Measurements from ENCODE around the gene OGDHL. TPM values are rescaled to one million over a fixed set of nuclear protein-coding genes. Genes with fewer than 3 reads are reported as not detected.

The OGDHL gene
- total and polyA plus RNA-seq, 7 experiments from 2014 or later: not detected

DNA sequence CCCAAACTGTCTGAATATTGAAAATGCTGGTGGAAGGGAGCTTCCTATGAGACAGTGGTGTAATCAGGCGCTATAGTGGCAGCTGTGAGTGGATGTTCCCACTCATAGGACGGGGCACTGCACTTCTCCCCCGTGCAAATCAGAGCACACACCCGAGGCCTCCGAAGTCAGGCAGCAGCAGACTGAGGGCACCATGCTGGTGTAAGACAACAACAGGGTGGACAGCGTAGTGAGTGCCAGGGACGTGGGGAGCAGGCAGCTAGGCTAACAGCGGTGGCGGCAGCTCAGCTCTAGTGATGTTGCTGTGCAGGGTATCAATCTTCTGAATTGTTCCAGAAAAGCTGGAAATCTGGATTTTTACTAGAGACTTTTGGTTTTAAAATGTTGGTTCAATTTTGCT lies 63.4 kb downstream of the OGDHL start:
- POLR2A ChIA-PET: no interaction called here
- Histone ChIP-seq H3K27me3 (ENCODE audit: control insufficient read depth in 2 of 2, insufficient read depth in 2 of 2, low read length in 2 of 2) (no peaks in the 10 kb centered on the region), H3K36me3 (ENCODE audit: control insufficient read depth in 2 of 3, insufficient read depth in 3 of 3, low read length in 3 of 3) (no peaks in the 10 kb centered on the region), H3K4me1 (ENCODE audit: control insufficient read depth in 2 of 2, insufficient read depth in 2 of 2, low read length in 2 of 2) (no peaks in the 10 kb centered on the region), H3K27ac (ENCODE audit: low read depth, low read length) (no peak overlapping the region), H3K4me3 (ENCODE audit: low read length) (no peak overlapping the region), H3K9me3 (ENCODE audit: control insufficient read depth in 2 of 3, low read length in 3 of 3) (no peaks in the 10 kb centered on the region)
- no peak overlapping the region for H3K4me3 Mint-ChIP-seq
- DNase-seq (no peak), ATAC-seq (no peak)
- CTCF ChIA-PET: no interaction called here
- H3K27ac Mint-ChIP-seq: no peak overlapping the region
- no peaks in the 10 kb centered on the region for H3K36me3 Mint-ChIP-seq
- peaks cover 0 to 49% (median 19%) of the 10 kb centered on the region in 5 donors for H3K27me3 Mint-ChIP-seq
- peaks cover 0 to 5% (median under 1%) of the 10 kb centered on the region in 11 donors for H3K9me3 Mint-ChIP-seq
- no peaks in the 10 kb centered on the region for H3K4me1 Mint-ChIP-seq
- intact Hi-C loops (cut with micrococcal nuclease): no loop called here

DNA sequence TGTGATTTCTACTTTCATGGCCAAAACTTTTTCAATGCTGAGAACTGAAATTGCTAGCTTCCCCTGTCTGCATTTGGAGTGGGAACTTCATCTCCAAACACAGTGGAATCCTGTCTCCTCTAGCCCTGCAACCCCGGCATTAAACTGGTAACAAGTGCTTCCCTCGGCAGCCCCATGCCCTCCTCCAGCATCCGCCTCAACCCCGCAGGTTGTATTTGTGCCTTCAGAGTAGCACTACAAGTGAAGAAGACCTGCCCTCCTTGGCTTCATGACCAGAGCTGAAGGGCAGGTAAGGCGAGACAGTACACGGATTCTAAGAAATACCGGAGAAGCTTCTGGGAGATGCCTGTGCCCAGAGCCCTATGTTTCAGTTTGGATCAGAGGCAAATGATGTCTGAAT lies 65.8 kb downstream of the OGDHL start:
- ChIA-PET CTCF (no interaction called here), POLR2A (no interaction called here)
- peaks cover 14 to 50% (median 34%) of the 10 kb centered on the region in 5 donors for H3K27me3 Mint-ChIP-seq
- Histone ChIP-seq H3K36me3 (ENCODE audit: control insufficient read depth in 2 of 3, insufficient read depth in 3 of 3, low read length in 3 of 3) (no peaks in the 10 kb centered on the region), H3K27ac (ENCODE audit: low read depth, low read length) (no peak overlapping the region), H3K27me3 (ENCODE audit: control insufficient read depth in 2 of 2, insufficient read depth in 2 of 2, low read length in 2 of 2) (no peaks in the 10 kb centered on the region), H3K4me1 (ENCODE audit: control insufficient read depth in 2 of 2, insufficient read depth in 2 of 2, low read length in 2 of 2) (no peaks in the 10 kb centered on the region), H3K4me3 (ENCODE audit: low read length) (no peak overlapping the region), H3K9me3 (ENCODE audit: control insufficient read depth in 2 of 3, low read length in 3 of 3) (no peaks in the 10 kb centered on the region)
- no peaks in the 10 kb centered on the region for H3K4me1 Mint-ChIP-seq
- H3K27ac Mint-ChIP-seq: no peak overlapping the region
- H3K9me3 Mint-ChIP-seq: peaks cover 0 to 12% (median 0%) of the 10 kb centered on the region in 11 donors
- intact Hi-C loops (cut with micrococcal nuclease): no loop called here
- ATAC-seq (no peak), DNase-seq (no peak)
- no peaks in the 10 kb centered on the region for H3K36me3 Mint-ChIP-seq
- H3K4me3 Mint-ChIP-seq: no peak overlapping the region

- POLR2A ChIA-PET: no interaction called here
- H3K36me3 ChIP-seq (ENCODE audit: control insufficient read depth in 2 of 3, insufficient read depth in 3 of 3, low read length in 3 of 3): no peaks in the 10 kb centered on the region
- ATAC-seq (no peak), DNase-seq (no peak)
- peaks cover 0 to 4% (median 0%) of the 10 kb centered on the region in 7 donors for H3K4me1 Mint-ChIP-seq
- H3K4me3 Mint-ChIP-seq: no peak overlapping the region
- intact Hi-C loops (cut with micrococcal nuclease): no loop called here
- no peaks in the 10 kb centered on the region for H3K4me1 ChIP-seq (ENCODE audit: control insufficient read depth in 2 of 2, insufficient read depth in 2 of 2, low read length in 2 of 2)
- no peaks in the 10 kb centered on the region for H3K9me3 ChIP-seq (ENCODE audit: control insufficient read depth in 2 of 3, low read length in 3 of 3)
- H3K9me3 Mint-ChIP-seq: peaks cover 0 to 18% (median 1%) of the 10 kb centered on the region in 11 donors
- peaks cover 32 to 62% (median 50%) of the 10 kb centered on the region in 5 donors for H3K27me3 Mint-ChIP-seq
- H3K4me3 ChIP-seq (ENCODE audit: low read length): no peak overlapping the region
- H3K27ac Mint-ChIP-seq: no peak overlapping the region
- H3K27me3 ChIP-seq (ENCODE audit: control insufficient read depth in 2 of 2, insufficient read depth in 2 of 2, low read length in 2 of 2): no peaks in the 10 kb centered on the region
- H3K27ac ChIP-seq (ENCODE audit: low read depth, low read length): no peak overlapping the region
- CTCF ChIA-PET: no interaction called here
- H3K36me3 Mint-ChIP-seq: peaks cover 0 to 1% (median 0%) of the 10 kb centered on the region in 5 donors
Measured at GRCh38 chr10:49694466-49694865, 67.7 kb downstream of the OGDHL start.

DNA sequence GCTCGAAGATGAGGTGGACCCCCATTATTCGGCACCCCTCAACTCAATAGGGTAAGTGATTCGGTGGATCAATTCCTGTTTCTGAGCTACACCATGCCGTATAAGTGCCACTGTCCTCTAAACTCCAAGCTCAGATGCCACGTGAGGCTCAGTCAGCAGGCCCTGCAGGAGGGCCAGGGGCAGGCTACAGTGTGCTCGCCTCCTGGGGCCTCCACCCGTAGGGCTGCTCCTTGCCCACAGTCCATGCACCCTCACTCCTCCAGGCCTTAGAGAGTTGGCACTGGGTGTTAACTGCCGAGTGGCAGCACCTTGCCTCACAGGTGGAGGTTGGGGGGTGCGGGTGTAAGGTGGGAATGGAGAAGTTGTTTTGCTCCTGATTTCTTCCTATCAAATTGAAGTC lies 70.5 kb downstream of the OGDHL start:
- no peak overlapping the region for H3K27ac Mint-ChIP-seq
- no peak overlapping the region for H3K4me3 Mint-ChIP-seq
- Histone ChIP-seq H3K36me3 (ENCODE audit: control insufficient read depth in 2 of 3, insufficient read depth in 3 of 3, low read length in 3 of 3) (no peaks in the 10 kb centered on the region), H3K4me1 (ENCODE audit: control insufficient read depth in 2 of 2, insufficient read depth in 2 of 2, low read length in 2 of 2) (no peaks in the 10 kb centered on the region), H3K4me3 (ENCODE audit: low read length) (no peak overlapping the region), H3K9me3 (ENCODE audit: control insufficient read depth in 2 of 3, low read length in 3 of 3) (peaks cover 0 to 6% (median 0%) of the 10 kb centered on the region in 3 experiments), H3K27ac (ENCODE audit: low read depth, low read length) (no peak overlapping the region), H3K27me3 (ENCODE audit: control insufficient read depth in 2 of 2, insufficient read depth in 2 of 2, low read length in 2 of 2) (no peaks in the 10 kb centered on the region)
- H3K9me3 Mint-ChIP-seq: peaks cover 0 to 39% (median 11%) of the 10 kb centered on the region in 11 donors
- ATAC-seq (no peak), DNase-seq (no peak)
- peaks cover 0 to 10% (median 0%) of the 10 kb centered on the region in 5 donors for H3K36me3 Mint-ChIP-seq
- ChIA-PET CTCF (no interaction called here), POLR2A (no interaction called here)
- peaks cover 0 to 4% (median 0%) of the 10 kb centered on the region in 7 donors for H3K4me1 Mint-ChIP-seq
- intact Hi-C loops (cut with micrococcal nuclease): no loop called here
- H3K27me3 Mint-ChIP-seq: peaks cover 55 to 76% (median 70%) of the 10 kb centered on the region in 5 donors

GRCh38 chr10:49690698-49691356 lies 71.3 kb downstream of the OGDHL start:
- no peak for DNase-seq
- H3K9me3 ChIP-seq (ENCODE audit: control insufficient read depth in 2 of 3, low read length in 3 of 3): peaks cover 0 to 6% (median 0%) of the 10 kb centered on the region in 3 experiments
- Mint-ChIP-seq H3K27me3 (peaks cover 55 to 76% (median 71%) of the 10 kb centered on the region in 5 donors), H3K9me3 (peaks cover 0 to 46% (median 11%) of the 10 kb centered on the region in 11 donors), H3K4me1 (peaks cover 0 to 4% (median 0%) of the 10 kb centered on the region in 7 donors), H3K36me3 (peaks cover 0 to 10% (median 0%) of the 10 kb centered on the region in 5 donors), H3K27ac (no peak overlapping the region), H3K4me3 (no peak overlapping the region)
- ChIA-PET POLR2A (no interaction called here), CTCF (no interaction called here)
- no peak for ATAC-seq
- no peaks in the 10 kb centered on the region for H3K4me1 ChIP-seq (ENCODE audit: control insufficient read depth in 2 of 2, insufficient read depth in 2 of 2, low read length in 2 of 2)
- H3K4me3 ChIP-seq (ENCODE audit: low read length): no peak overlapping the region
- intact Hi-C loops (cut with micrococcal nuclease): no loop called here
- no peaks in the 10 kb centered on the region for H3K27me3 ChIP-seq (ENCODE audit: control insufficient read depth in 2 of 2, insufficient read depth in 2 of 2, low read length in 2 of 2)
- H3K27ac ChIP-seq (ENCODE audit: low read depth, low read length): no peak overlapping the region
- H3K36me3 ChIP-seq (ENCODE audit: control insufficient read depth in 2 of 3, insufficient read depth in 3 of 3, low read length in 3 of 3): no peaks in the 10 kb centered on the region

DNA sequence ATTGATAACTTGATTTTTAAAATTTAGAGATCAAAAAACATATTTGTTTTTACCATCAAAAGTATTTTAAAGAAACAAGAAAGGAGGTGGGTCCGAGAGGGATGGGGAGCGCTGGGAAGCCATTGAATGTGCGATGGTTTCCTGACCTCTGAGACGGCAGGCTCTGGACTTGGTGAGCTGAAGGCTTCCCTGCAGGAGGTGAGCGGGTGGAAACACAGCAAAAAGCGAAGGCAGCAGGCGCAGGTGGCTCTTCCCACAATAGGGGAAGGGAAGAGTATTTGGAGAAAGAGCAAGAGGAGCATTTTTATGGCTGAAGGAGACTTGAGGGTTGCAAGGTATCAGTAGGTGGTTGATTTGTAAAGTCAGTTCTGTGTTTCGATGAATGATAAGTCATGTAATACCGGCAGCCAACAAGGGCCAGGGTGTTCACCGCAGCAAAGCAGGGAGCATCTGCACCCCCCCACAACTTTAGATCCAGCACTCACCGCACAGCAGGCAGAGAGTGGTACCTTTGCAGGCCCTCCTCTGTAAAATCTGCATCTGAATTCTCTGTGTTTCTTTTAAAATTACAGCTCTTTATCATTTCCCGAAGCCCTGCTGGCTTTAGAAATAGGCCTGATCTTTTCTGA lies 72.1 kb downstream of the OGDHL start:
- peaks cover 0 to 52% (median 11%) of the 10 kb centered on the region in 11 donors for H3K9me3 Mint-ChIP-seq
- ATAC-seq: no peak
- peaks cover 0 to 4% (median 0%) of the 10 kb centered on the region in 7 donors for H3K4me1 Mint-ChIP-seq
- peaks cover 0 to 10% (median 0%) of the 10 kb centered on the region in 5 donors for H3K36me3 Mint-ChIP-seq
- Histone ChIP-seq H3K36me3 (ENCODE audit: control insufficient read depth in 2 of 3, insufficient read depth in 3 of 3, low read length in 3 of 3) (no peaks in the 10 kb centered on the region), H3K4me1 (ENCODE audit: control insufficient read depth in 2 of 2, insufficient read depth in 2 of 2, low read length in 2 of 2) (no peaks in the 10 kb centered on the region), H3K27ac (ENCODE audit: low read depth, low read length) (no peak overlapping the region), H3K27me3 (ENCODE audit: control insufficient read depth in 2 of 2, insufficient read depth in 2 of 2, low read length in 2 of 2) (no peaks in the 10 kb centered on the region), H3K9me3 (ENCODE audit: control insufficient read depth in 2 of 3, low read length in 3 of 3) (peaks cover 0 to 6% (median 0%) of the 10 kb centered on the region in 3 experiments), H3K4me3 (ENCODE audit: low read length) (no peak overlapping the region)
- no peak overlapping the region for H3K27ac Mint-ChIP-seq
- no peak for DNase-seq
- POLR2A ChIA-PET: no interaction called here
- H3K4me3 Mint-ChIP-seq: no peak overlapping the region
- intact Hi-C loops (cut with micrococcal nuclease): no loop called here
- CTCF ChIA-PET: no interaction called here
- H3K27me3 Mint-ChIP-seq: peaks cover 60 to 80% (median 73%) of the 10 kb centered on the region in 5 donors

Data from naive thymus-derived CD4-positive, alpha-beta T cell (primary cell).